Adrenal gland (tissue), 12 donors: ENCODE measurements around the gene TMSB4Y. TPM values are rescaled to one million over a fixed set of nuclear protein-coding genes. Genes with fewer than 3 reads are reported as not detected.
A peak's percentile ranks its signal among the peaks of the same experiment; 100 is the strongest.

Source experiments
- DNase-seq, 7 donors: peaks; one replicate each; pipeline ENCODE4 v3.0.0-alpha.2; 2019 to 2020
- H3K27ac ChIP-seq, 5 donors: fragments of 200-600 bp; sonication (generic) in 4 of 5; 1 replicate in 3 of 5; 2 replicates in 2 of 5; pipeline versions ENCODE4 v1.5.1 to v1.8.0; 2016 to 2020; ENCODE audit warnings: mild to moderate bottlenecking in 1 of 5
- H3K27me3 ChIP-seq: fragments of 200-600 bp; 2 replicates; pipeline ENCODE4 v1.8.0; 2021
- H3K36me3 ChIP-seq, 2 donors: fragments of 200-600 bp; replicated peaks in 1 of 2; 1 replicate in 1 of 2; 2 replicates in 1 of 2; pipeline versions ENCODE4 v1.5.1 to v1.8.0; 2018 to 2022
- H3K4me1 ChIP-seq, 2 donors: fragments of 200-600 bp; replicated peaks in 1 of 2; 1 replicate in 1 of 2; 2 replicates in 1 of 2; pipeline versions ENCODE4 v1.5.1 to v1.8.0; 2018 to 2021
- H3K4me3 ChIP-seq, 4 donors: fragments of 200-600 bp; sonication (generic) in 3 of 4; one replicate each; pipeline ENCODE4 v1.5.1; 2016 to 2018
- H3K9me3 ChIP-seq, 3 donors: fragments of 200-600 bp; sonication (generic) in 1 of 3; replicated peaks in 1 of 3; 1 replicate in 2 of 3; 2 replicates in 1 of 3; pipeline versions ENCODE4 v1.5.1 to v1.8.0; 2016 to 2021
- POLR2A ChIP-seq, 2 donors: fragments of 450-650 bp; IDR thresholded peaks; one replicate each; pipeline ENCODE4 v1.6.1; 2017; ENCODE audit warnings: antibody characterized with exemption in 2 of 2, mild to moderate bottlenecking in 2 of 2, moderate library complexity in 1 of 2
- WGBS, 4 donors: extraction: QIAGEN DNeasy Blood & Tissue Kit in 2 of 4; methylation state at CpG; one replicate each; pipeline versions ENCODE4 v1.1.5 to v1.1.7; 2013 to 2017; 5-methylcytosine and 5-hydroxymethylcytosine counted together
- intact Hi-C, 2 donors: fragments of 100-400 bp; cut with DNase I; formaldehyde crosslinking; loops; one replicate each; pipeline versions ENCODE4 v1.14.1 to v1.15.0; 2022 to 2023
- polyA plus RNA-seq, 3 donors: library from polyadenylated mRNA; stranded (reverse); fragments of 200-250 nt in 2 of 3; fragments of 350-450 nt in 1 of 3; fragmentation: Illumina TruSeq in 1 of 3; extraction: RNeasy Lipid Tissue Mini Kit (QIAGEN cat#74804) in 1 of 3; gene quantifications; one replicate each; pipeline ENCODE4 v1.2.3, GENCODE V29; 2013 to 2014
- total RNA-seq, 9 donors: library from RNA; depleted of rRNA in 4 of 9; stranded (reverse); fragments of >200 nt in 4 of 9; fragments of 120-200 nt in 1 of 9; fragmentation: NEBNext Ultra II Directional in 1 of 9; extraction: Animal tissue kit (Norgen Biotek cat#: 25700) in 1 of 9; gene quantifications; one replicate each; pipeline versions ENCODE4 v1.1.0 to v1.2.4, GENCODE V29; 2013 to 2023
- TF ChIP-seq, protein P1 (sequence below), 6 experiments: fragments of 450-650 bp in 4 of 6; fragments of 200-600 bp in 2 of 6; sonication (generic) in 1 of 6; IDR thresholded peaks; 1 replicate in 5 of 6; 2 replicates in 1 of 6; pipeline versions ENCODE4 v1.5.1 to v1.8.0; 2016 to 2021; ENCODE audit warnings: antibody characterized with exemption in 6 of 6, mild to moderate bottlenecking in 2 of 6, moderate library complexity in 1 of 6
- donor health status: healthy with polysubstance abuse.
- donor health status: Bipolar disorder and iron deficiency.
- donor health status: DM: yes; HTN: yes; CAD: no.
- donor health status: DM: no; HTN: no; CAD: no.
- donor health status: DM: no; HTN: no; CAD: no.
- donor health status: DM: yes; HTN: yes; CAD: no.

Gene TMSB4Y
- total and polyA plus RNA-seq, 12 donors = 1.4 to 7.7 (median 3.4) TPM; not detected in 7

DNA sequence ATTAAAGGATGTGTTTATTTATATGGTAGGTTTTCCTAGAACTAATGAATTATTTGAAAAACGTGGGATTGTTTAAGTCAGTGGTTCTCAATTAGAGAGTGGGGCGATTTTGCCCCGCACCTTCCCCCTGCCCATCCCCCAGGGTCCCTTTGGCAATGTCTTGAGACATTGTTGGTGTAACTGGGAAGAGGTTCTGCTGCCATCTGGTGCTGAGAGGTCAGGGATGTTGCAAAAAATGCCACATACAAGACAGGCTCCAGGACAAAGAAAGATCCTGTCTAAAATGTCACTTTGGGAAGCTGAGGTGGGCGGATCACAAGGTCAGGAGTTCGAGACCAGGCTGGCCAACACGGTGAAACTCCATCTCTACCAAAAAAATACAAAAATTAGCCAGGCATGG, 25.8 kb downstream of the TMSB4Y start:
- no peak overlapping the region for H3K4me3 ChIP-seq
- intact Hi-C loops = no loop called here
- DNase-seq = peak in 2 of 7 donors; percentile 45 to 51
- H3K27ac ChIP-seq = no peak overlapping the region
- H3K27me3 ChIP-seq = no peaks in the 10 kb centered on the region
- no peaks in the 10 kb centered on the region for H3K9me3 ChIP-seq
- no peaks in the 10 kb centered on the region for H3K4me1 ChIP-seq
- TF ChIP-seq, protein P1, sequence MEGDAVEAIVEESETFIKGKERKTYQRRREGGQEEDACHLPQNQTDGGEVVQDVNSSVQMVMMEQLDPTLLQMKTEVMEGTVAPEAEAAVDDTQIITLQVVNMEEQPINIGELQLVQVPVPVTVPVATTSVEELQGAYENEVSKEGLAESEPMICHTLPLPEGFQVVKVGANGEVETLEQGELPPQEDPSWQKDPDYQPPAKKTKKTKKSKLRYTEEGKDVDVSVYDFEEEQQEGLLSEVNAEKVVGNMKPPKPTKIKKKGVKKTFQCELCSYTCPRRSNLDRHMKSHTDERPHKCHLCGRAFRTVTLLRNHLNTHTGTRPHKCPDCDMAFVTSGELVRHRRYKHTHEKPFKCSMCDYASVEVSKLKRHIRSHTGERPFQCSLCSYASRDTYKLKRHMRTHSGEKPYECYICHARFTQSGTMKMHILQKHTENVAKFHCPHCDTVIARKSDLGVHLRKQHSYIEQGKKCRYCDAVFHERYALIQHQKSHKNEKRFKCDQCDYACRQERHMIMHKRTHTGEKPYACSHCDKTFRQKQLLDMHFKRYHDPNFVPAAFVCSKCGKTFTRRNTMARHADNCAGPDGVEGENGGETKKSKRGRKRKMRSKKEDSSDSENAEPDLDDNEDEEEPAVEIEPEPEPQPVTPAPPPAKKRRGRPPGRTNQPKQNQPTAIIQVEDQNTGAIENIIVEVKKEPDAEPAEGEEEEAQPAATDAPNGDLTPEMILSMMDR (IDR thresholded peaks at IDR 0.05) = peak in 2 of 6 experiments; percentile 34 to 47
- no peak for TF ChIP-seq POLR2A (IDR thresholded peaks at IDR 0.05)
- no peaks in the 10 kb centered on the region for H3K36me3 ChIP-seq
- 49 to 57% methylated on average over 4 to 6 of the region's 6 CpGs; no CpG with 5 or more reads in 2 of the 4 donors for WGBS, 4 donors

DNA sequence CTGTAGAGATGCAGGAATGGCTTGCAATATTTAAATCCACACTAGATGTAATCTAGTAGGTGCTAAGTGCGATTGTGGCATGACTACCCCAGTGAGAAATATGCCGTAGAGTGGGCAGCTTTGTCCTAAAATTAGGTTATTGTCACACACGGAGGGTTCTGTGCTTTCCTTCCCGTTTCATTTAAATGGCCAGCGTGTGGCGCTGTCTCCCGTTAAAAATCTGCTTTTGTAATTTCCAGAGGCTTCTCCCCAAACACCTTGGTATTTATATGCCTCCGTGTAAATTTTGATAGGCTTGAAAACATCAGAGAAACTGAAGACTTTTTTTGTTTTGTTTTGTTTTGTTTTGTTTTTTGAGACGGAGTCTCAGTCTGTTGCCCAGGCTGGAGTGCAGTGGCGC, 34.9 kb downstream of the TMSB4Y start:
- Histone ChIP-seq H3K36me3 (no peaks in the 10 kb centered on the region), H3K4me3 (no peak overlapping the region), H3K4me1 (no peaks in the 10 kb centered on the region), H3K9me3 (no peaks in the 10 kb centered on the region), H3K27me3 (no peaks in the 10 kb centered on the region), H3K27ac (no peak overlapping the region)
- DNase-seq = peak in 2 of 7 donors; percentile 36 to 58
- 17 to 19% methylated on average over 10 of the region's 10 CpGs; no CpG with 5 or more reads in 2 of the 4 donors for WGBS, 4 donors
- intact Hi-C loops = no loop called here
- TF ChIP-seq POLR2A (IDR thresholded peaks at IDR 0.05) = no peak
- TF ChIP-seq, protein P1 (IDR thresholded peaks at IDR 0.05) = peak in 2 of 6 experiments; percentile 36 to 47

DNA sequence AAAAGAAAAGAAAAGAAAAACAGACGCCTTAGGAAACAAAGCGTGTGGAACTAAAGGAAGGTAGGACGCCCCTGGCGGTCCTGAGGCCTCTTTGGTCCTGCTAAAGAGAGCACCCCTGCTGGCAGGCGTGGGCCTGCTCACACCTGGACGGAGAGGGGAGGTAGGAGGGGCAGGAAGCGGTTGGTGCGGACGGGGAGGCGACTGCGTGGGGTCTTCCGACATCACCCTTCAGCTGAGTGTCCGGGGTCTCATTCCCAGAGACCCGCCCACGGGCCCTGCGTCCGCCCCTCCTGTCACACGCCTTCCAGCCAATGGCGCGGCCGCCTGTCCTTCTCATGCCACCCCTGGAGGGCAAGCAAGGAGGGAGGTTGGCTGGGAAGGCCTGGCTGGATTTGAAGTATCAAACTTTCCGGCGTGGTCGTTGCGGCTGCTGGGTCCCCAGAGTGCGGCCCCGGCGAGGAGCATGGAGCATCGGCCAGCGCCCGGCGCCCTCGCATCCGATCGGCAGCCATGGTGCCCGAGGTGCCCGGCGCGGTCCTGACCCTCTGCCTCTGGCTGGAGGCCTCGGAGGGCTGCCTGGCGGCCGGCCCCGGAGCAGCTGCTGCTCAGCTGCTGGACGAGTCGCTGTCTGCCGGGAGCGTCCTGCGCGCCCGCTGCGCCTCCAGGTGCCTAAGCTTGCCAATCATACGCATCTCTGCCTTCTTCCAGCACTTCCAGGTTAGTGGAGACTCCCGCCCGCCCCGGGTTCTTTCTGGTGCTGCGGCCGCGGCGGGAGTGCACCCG, 47.8 kb downstream of the TMSB4Y start:
- WGBS, 4 donors = 0 to 1% methylated on average over 6 to 59 of the region's 60 CpGs; no CpG with 5 or more reads in 2 of the 4 donors
- Histone ChIP-seq H3K36me3 (no peaks in the 10 kb centered on the region), H3K27me3 (no peaks in the 10 kb centered on the region), H3K4me3 (no peak overlapping the region), H3K27ac (no peak overlapping the region), H3K4me1 (no peaks in the 10 kb centered on the region), H3K9me3 (no peaks in the 10 kb centered on the region)
- intact Hi-C loops = no loop called here
- TF ChIP-seq, protein P1 (IDR thresholded peaks at IDR 0.05) = peak in 1 of 6 experiments; percentile 21
- no peak for TF ChIP-seq POLR2A (IDR thresholded peaks at IDR 0.05)
- DNase-seq = peak in 1 of 7 donors; percentile 2

DNA sequence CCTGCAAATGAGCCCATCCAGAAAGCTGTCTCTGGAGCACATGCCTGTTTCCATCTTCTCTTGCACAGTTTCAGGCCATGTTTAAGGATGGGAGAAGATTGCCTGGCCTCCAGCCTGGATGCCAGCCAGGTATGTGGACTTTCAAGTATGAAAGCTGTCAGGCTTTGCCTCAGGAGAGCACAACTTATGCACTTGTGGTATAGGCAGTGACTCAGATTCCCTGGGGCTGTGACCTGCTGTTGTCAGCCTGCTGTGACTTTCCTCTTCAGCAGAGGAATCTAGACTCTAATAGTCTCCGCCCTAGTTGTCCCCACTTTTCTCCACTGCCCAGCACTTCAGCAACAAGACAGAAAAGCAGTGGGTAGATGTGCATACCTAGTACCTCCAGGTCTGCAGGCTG, 51.0 kb downstream of the TMSB4Y start:
- no peaks in the 10 kb centered on the region for H3K27me3 ChIP-seq
- 84 to 100% methylated on average over 1 of the region's 1 CpG; no CpG with 5 or more reads in 2 of the 4 donors for WGBS, 4 donors
- H3K9me3 ChIP-seq = no peaks in the 10 kb centered on the region
- no peak for TF ChIP-seq POLR2A (IDR thresholded peaks at IDR 0.05)
- TF ChIP-seq, protein P1 (IDR thresholded peaks at IDR 0.05) = no peak
- no peak overlapping the region for H3K4me3 ChIP-seq
- H3K27ac ChIP-seq = no peak overlapping the region
- H3K36me3 ChIP-seq = no peaks in the 10 kb centered on the region
- no peak for DNase-seq
- intact Hi-C loops = no loop called here
- H3K4me1 ChIP-seq = no peaks in the 10 kb centered on the region

Other genes with a start within 250 kb of the TMSB4Y start
- 10 to 100 TPM in 3 of 9 donors, under 1 TPM in 1, not detected in 5; 0.04 to 56.7 (median 53.9) TPM for gene UTY, start 223.9 kb upstream of the TMSB4Y start, total RNA-seq
- gene UTY, start 223.9 kb upstream of the TMSB4Y start, polyA plus RNA-seq = 1 to 10 TPM in 2 of 3 donors, not detected in 1; 6.8 to 9.0 TPM